NCI-H69 (cell line): Measurements from ENCODE around the gene SAMHD1.
"Not testable (repeated sequence)": the region's sequence is repeated elsewhere in the genome, so short reads cannot be mapped to it uniquely, and the experiment has no call there.

ENCODE experiments used
- DNase-seq: peaks from one replicate; lab custom pipeline; 2025; lab: John Stamatoyannopoulos, UW

The SAMHD1 gene

DNA sequence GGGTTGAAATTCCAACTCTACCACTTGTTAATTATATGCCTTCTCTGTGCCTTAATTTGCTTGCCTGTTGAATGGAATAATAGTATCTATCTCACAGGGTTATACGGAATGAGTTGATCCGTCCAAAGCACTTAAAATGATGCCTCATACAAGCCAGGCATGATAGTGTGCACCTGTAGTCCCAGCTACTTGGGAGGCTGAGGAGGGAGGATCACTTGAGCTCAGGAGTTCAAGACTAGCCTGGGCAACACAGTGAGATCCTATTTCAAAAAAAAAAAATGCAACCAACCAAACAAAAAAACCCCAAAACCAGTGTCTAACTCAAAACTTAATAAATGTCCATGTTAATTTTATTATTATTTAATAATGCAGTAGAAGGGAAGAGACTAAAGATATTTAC, 35.3 kb downstream of the SAMHD1 start:
- DNase-seq, result no peak

DNA sequence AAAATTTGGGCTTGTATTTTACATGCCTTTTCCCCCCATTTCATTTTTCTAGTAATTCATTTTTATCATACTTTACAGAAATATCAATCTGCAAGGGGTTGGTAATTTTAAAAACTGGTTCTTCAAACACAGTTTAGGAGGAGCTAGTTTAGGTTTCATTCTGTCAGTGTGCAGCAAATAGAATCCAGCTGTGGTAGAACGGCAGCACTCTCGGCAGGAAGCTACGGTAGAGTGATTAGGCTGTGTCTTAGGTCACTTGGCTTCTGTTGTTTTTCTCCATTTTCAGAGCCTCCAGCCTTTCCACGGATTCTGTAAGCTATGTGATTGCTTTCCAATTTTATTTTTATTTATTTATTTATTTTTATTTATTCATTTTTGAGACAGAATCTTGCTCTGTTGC, 42.9 kb downstream of the SAMHD1 start:
- DNase-seq, result no peak

DNA sequence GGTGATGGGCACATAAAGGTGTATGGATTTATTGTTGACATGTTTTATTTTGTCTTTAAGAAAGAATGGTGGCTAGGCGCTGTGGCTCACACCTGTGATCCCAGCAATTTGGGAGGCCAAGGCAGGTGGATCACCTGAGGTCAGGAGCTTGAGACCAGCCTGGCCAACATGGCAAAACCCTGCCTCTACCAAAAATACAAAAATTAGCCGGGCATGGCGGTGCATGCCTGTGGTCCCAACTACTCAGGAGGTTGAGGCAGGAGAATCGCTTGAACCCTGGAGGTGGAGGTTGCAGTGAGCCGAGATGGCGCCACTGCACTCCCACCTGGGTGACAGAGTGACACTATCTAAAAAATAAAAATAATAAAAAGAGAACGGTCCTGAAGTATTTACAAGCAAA, 45.4 kb downstream of the SAMHD1 start:
- DNase-seq, result not testable (repeated sequence)

DNA sequence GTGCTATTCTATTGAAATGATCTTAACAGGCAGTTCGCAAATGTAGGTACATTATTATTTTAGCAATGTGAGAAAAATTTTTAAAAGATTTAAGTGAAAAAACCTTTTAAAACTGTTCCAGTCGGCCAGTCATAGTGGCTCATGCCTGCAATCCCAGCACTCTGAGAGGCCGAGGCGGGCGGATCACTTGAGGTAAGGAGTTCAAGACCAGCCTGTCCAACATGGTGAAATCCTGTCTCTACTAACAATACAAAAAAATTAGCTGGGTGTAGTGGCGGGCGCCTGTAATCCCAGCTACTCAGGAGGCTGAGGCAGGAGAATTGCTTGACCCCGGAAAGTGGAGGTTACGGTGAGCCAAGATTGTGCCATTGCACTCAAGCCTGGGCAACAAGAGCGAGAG, 45.9 kb downstream of the SAMHD1 start:
- not testable (repeated sequence) for DNase-seq

DNA sequence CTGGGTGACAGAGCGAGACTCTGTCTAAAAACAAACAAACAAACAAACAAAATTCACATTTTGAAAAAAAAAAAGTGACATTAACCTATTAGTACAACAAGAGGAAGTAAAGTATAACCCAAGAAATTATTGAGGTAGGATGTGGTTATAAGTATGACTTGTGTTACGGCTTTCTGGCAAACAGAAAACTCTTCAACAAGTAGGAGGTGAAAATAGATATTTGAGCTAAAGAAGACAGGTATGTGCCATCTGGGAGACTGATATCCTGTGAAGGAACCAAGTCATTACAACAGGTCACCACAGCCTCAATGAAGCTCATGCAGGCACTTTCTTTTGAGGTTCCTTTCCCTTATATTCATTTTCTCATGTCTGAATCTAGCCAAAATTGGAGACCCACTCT, 46.8 kb downstream of the SAMHD1 start:
- DNase-seq, result no peak

DNA sequence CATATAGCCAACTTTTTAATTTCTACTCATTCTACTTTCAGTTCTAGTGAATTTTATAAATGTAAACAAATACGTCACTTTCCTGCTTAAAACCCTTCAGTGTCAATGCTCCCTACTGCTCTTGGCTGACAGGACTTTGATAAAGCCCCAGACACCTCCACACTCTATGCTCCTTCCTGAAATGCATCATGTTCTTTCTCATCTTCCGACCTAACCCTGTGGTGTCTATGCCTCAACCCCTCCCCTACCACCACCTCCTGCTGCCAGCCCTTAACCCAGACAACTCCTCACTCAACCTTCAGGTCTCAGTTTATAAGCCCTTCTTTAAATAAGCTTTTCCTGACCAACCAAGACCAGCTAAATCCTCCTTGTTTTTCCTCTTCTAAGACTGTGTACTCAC, 56.5 kb downstream of the SAMHD1 start:
- DNase-seq, result no peak

DNA sequence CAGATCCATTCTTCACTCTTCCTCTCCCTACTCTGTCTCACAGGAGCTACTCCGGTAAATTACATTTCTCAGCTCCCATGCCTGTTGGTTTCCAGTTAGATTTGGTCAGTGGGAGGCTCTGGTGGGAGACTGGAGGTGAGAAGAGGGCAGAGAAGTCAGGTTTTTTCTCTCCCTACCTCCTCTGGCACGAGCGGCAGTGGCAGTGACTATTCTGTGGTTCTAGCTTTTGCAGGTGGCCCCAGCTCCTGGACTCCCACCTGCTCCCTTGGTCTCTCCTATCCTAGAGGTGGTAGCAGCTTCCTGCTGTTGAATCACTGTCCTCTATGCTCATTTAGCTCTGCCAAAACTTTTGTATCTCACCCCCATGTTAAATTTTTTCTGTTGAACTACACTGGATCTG, 57.7 kb downstream of the SAMHD1 start:
- no peak for DNase-seq

DNA sequence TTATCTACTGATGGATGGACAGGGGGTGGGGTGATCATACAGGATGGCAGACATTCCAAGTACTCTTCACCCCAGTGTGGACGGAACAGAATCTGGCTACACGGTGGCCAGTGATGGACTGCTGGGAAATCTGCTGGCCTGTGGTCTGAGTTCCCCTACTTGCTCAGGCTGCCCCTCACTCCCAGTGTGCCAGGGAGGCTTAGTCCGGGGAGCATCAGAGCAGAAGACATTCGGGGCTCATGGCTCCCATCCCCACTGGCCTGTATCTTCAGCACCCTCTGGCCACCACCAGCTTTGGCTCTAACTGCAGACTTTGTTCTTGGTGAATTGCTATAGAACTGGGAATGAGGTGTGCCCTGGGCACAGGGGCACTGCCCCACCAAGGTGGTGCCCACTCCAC, 60.3 kb downstream of the SAMHD1 start:
- no peak for DNase-seq

DNA sequence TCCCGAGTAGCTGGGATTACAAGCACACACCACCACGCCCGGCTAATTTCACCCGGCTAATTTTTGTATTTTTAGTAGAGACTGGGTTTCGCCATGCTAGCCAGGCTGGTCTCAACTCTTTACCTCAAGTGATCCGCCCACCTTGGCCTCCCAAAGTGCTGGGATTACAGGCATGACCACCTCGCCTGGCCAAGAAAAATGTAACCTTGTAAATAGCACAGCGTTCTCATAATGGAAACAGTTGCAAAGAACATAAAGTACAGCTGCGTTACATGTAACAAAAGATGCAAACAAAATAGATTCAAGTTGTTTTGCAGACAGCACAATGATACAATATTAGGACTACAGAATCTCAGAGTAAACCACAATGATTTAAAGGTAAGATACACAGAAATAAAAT, 60.9 kb downstream of the SAMHD1 start:
- no peak for DNase-seq

DNA sequence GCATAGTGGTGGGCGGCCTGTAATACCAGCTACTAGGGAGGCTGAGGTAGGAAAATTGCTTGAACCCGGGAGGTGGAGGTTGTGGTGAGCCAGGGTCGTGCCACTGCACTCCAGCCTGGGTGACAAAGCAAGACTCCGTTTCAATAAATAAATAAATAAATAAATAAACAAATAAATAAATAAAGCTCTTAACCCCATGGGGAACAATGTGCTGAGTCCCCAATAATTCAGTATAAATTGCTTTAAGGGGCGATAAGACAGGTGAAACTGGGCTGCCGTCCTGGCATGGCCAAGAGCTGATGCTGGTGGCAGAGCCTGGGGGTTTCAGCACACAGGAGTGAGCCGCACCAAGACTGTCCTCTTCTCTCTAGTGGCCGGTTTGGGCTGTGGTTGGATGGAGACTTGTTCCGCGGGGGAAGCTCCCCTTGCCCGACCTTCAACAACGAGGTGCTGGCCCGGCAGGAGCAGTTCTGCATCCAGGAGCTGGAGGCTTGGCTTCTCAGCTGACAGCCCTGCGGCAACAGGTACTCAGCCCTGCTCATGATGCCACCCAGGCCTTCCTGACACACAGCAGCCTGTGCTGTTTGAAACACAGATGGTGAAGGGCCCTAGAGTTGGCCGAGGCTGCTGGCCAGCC, 62.5 kb downstream of the SAMHD1 start:
- no peak for DNase-seq

DNA sequence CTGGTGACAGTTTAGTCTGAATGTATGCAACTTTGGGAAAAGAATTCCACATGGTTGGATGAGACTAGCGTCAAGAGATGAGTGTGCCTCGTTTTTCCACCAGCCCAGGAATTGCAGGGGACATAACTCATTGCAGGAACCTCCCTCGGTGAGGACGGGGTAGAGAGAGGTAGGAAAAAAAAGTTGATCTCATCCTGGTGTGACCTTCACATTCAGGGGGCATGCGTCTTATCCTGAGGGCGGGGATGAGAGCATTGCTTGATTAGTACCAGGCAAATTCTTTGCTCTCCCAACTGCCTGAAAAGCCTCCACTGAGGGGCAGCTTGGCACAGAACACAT, 63.8 kb downstream of the SAMHD1 start:
- DNase-seq, result no peak

DNA sequence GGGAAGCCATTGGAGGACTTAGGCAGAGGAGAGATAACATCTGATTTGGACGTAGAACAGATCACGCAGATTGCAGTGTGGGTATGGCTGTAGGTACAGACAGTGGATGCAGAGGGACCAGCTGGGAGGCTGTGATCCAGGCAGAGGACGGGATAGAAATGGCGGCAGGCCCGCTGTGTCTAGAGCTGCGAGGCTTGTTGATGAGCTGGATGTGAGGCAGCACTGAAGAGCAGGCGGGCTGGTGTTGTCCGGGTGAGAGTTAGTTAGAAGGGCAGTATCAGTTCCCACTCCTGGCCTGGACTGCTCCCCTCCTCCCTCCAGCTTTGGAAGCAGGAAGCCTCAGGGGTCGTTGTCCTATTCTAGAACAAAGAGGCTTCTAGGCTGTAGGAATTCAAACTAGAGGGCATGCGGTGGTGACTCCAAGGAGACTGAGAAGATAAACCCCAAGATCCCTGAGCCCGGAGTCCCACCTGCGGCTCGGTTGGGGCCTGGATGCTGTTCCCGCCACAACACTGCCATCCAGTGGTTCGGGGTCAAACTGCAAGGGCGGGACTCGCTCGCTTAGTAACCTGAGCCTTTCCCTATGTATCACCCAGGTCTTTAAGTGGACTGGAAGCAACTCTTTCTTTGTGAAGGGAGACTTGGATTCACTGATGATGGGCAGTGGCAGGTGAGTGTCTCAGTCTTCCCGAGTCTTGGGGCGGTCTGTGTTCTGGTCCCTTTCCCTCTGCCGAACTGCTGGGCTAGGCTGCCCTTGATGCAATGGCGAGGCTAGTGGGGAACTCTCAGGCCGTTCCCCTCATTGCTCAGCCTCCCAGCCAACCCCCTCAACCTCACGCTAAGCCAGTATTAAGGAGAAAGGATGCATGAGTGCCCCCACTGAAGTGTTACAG, 64.4 kb downstream of the SAMHD1 start:
- peak; percentile 76 for DNase-seq

DNA sequence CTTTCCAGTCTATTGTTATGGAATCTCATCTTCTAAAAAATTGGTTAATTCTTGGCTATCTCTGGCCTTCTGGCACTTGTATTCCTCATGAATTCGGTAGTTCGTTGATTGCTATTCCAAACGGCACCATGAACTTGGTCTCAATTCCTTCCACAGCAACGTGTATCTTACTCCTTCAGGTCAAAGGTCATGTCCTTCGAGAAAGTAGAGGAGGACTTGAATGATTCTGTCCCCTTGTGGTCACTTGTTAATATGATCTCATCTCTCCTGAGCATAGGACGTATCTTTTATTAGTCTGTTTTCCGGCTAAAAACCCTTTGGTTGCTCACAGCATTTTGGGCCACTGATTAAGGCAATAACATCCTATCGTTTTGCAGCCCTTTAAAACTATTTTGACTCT, 66.2 kb downstream of the SAMHD1 start:
- DNase-seq, result peak; percentile 5

DNA sequence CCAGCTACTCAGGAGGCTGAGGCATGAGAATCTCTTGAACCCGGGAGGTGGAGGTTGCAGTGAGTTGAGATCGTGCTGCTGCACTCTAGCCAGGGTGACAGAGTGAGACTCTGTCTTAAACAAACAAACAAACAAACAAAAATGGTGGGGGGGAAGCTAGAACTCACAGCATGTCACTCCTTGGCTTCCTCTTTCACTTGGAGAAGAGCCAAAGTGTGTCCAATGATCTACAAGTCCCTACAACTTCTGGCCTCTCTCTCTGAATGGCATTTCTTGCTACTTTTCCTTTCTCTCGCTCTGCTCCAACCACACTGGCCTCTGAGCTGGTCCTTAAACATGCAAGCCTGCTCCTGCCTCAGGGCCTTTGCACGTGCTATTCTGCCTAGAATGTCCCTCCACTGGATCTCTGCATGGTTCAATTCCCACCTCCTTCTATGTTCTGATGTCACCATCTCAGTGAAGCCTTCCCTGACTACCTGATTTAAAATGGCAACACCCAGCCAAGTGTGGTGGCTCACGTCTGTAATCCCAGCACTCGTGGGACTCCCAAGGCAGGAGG, 67.5 kb downstream of the SAMHD1 start:
- no peak for DNase-seq

DNA sequence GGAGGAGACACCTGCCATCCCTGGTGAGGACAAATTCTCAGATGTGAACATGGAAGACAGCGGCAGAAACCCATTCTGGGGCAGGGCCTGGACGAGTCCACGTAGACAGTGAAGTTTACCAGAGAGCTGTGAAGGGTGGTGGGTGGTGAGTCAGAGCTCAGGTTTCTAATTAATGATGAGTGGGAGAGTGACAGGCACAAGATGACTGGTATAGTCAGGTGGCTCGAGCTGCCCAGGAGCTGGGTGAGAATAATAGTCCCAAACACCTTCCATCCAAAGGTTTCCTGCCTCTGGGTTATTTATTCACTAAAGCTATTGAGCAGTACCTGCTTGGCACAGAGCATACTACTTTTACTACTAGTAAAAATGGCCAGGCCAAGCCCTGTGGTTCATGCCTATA, 69.6 kb downstream of the SAMHD1 start:
- peak; percentile 42 for DNase-seq

DNA sequence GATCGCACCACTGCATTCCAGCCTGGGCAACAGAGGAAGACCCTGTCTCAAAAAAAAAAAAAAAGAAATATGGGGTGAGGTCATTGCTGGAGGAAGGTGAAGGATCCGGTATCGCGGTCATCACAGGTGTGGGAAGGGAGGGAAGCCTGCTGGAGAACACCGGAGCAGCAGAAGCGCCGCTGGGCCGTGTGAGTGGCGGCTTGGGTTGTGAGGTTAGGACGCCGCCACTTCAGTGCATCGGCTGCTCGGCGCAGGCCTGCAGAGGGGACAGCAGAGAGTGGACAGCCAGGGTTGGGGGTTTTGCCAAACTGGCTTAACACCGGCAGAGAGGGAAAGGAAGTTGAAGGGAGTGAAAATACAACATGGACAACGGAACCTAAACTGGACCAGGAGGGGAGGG, 70.2 kb downstream of the SAMHD1 start:
- DNase-seq, result no peak

DNA sequence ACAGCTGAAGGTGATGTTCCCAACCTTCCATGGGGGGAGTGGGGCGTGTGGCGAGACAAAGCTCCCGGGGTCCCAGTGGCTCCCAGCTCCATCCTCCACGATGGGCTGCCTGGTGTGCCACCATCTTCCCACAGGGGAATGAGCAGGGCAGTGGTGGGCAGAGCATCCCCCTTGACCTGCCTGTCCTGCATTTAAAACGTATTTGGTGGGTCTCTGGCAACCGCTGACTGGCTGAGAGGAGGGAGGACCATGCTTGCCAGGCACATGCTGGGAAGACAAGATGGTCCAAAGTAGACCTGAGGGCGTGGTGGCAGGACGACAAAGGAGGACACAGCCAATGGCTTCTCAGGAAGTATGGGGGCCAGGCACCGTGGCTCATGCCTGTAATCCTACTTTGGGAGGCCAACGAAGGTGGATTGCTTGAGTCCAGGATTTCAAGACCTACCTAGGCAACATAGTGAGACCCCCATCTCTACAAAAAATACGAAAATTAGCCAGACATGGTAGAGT, 70.7 kb downstream of the SAMHD1 start:
- DNase-seq, result no peak

DNA sequence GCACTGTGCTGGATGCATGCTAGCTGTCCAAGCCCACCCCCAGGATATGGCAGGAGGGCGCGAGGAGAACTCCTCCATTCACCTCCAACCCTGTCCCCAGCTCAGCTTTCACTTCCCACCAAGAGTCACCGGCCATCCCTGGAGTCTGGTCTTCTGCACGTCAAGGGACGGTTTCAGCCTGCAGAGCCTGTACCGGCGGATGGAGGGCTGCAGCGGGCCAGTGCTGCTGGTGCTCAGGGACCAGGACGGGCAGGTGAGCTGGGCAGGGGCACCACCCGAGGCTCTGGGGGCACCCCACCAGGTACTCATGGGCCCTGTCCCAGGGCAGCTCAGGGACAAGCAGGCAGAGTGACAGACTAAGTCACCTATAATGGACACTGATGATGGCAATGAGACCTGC, 72.6 kb downstream of the SAMHD1 start:
- no peak for DNase-seq

DNA sequence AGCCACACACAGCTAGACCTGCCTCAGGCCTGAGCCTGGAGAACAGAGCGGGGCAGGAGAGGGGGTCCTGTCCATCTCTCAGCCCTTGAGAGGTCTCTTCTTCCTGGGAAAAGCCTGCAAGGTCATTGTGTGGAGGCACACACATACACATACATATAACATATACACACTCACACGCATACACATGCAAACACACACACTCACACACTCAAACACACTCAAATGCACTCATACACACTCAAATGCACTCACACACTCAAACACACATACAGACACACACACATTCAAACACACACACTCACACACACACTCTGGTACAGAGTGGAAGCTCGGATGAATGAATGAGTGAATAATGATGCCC, 75.1 kb downstream of the SAMHD1 start:
- no peak for DNase-seq

DNA sequence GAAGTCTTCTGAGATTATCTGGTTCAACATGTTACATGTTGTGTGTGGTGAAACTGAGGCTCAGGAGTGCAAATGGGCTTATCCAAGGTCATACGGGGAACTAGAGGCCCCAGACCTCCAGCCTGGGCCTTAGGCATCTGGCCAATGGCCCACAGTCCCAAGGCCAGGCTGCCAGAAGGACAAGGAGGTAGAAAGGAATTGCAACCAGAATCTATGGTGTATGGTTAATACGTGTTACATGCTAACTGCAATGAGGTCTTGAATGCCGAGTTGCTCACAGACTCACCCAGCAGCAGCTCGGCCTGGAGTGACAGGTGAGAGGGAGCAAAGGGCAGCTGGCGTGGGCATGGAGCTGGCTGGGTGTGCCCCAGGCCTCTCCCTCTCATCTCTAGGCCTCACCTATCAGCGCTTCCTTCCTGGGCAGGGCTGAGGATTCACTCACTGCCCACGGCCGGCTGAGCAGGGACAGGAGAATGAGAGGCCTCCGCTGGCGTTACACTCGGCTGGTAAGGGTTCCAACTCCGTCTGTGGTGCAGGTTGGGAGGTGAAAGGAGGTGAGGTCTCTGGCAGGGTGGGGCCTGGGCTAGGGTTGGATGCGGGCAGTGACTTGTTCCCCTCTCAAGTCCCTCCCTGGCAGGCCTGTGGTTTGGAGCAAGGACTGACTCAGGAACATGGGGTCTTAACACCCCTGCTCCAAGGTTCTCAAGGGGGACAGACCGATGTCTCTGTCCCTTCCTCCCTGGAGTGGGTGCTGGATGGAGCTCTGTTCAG, 75.6 kb downstream of the SAMHD1 start, which contains the start of gene TLDC2:
TSS of gene TLDC2 (plus strand) at position 437 of the 771 bp plus-strand sequence. CDS start at position 474, 37 bp downstream.
- no peak for DNase-seq

DNA sequence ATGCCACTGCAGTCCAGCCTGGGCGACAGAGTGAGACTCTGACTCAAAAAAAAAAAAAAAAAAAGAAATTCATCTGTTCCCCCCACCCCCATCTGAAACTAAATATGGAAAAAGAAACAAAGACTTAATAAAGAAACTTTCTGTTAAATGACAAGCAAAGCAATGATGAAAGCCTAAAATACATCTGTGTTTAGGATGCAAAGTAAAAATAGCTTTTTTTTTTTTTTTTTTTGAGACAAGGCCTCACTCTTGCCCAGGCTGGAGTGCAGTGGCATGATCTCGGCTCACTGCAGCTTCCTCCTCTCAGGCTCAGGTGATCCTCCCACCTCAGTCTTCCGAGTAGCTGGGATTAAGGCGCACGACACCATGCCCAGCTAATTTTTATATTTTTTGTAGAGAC, 76.4 kb downstream of the SAMHD1 start:
- not testable (repeated sequence) for DNase-seq

DNA sequence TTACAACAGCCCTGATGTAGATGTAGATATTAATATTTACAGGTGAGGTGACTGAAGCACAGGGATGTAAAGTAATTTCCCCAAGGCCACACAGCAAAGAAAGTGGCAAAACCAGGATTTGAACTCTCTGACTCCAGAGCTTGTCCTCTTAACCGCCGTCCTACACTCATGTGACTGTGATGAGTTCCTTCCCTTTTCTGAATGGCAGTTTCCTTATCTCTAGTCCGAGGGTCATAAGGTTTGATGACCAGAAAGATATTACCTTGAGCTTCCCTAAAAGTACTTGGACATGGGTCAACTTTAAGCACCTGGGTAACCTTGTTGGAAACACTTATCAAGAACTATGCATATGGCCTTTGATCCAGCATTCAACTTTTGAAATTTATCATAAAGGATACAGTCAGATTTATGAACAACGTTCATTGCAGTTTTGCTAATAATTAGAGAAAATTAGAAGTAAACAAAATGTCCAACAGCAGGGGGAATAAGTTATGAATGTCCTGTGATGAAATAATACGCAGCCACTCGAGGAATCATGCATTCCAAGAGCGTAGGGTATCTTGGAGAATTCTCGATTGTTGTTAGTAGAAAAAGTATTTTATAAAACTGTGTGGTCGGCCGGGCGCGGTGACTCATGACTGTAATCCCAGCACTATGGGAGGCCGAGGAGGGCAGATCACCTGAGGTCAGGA, 77.9 kb downstream of the SAMHD1 start:
- no peak for DNase-seq
